Neuronal stem cell (in vitro differentiated cells): ENCODE data around the gene STBD1.

Experiments used
- DNase-seq: peaks from one replicate; pipeline ENCODE4 v3.0.0-alpha.2; 2013; ENCODE audit warnings: low spot score
- H2AFZ ChIP-seq: one replicate; pipeline ENCODE4 v1.6.1; 2013; ENCODE audit warnings: mild to moderate bottlenecking, low read length, inconsistent platforms
- H2AK5ac ChIP-seq: 2 replicates; pipeline ENCODE4 v1.6.1; 2013; ENCODE audit warnings: low read depth, mild to moderate bottlenecking, inconsistent platforms, low read length, moderate library complexity, mixed read lengths
- H2BK120ac ChIP-seq: 2 replicates; pipeline ENCODE4 v1.6.1; 2013; ENCODE audit warnings: low read depth, mild to moderate bottlenecking, inconsistent platforms, low read length, moderate library complexity, mixed read lengths
- H2BK12ac ChIP-seq: one replicate; pipeline ENCODE4 v1.6.1; 2013; ENCODE audit warnings: low read length, inconsistent platforms
- H2BK15ac ChIP-seq: 2 replicates; pipeline ENCODE4 v1.6.1; 2013; ENCODE audit warnings: mild to moderate bottlenecking, low read length, inconsistent platforms, mixed read lengths
- H2BK5ac ChIP-seq: one replicate; pipeline ENCODE4 v1.6.1; 2013; ENCODE audit warnings: inconsistent platforms, mild to moderate bottlenecking, low read length, moderate library complexity
- H3K14ac ChIP-seq: one replicate; pipeline ENCODE4 v1.6.1; 2013; ENCODE audit warnings: low read length, inconsistent platforms
- H3K18ac ChIP-seq: 2 replicates; pipeline ENCODE4 v1.6.1; 2013; ENCODE audit warnings: low read length, inconsistent platforms
- H3K23ac ChIP-seq: 2 replicates; pipeline ENCODE4 v1.6.1; 2013; ENCODE audit warnings: low read depth, mild to moderate bottlenecking, mixed read lengths, low read length, inconsistent platforms; ENCODE audit not compliant: poor library complexity
- H3K27ac ChIP-seq: replicated peaks from 3 replicates; pipeline ENCODE4 v1.5.1; 2013; ENCODE audit warnings: low read length, inconsistent platforms
- H3K27me3 ChIP-seq, 3 experiments: 2 replicates each; pipeline ENCODE4 v1.6.1; 2013; ENCODE audit warnings: low read length in 3 of 3, mild to moderate bottlenecking in 2 of 3, inconsistent platforms in 1 of 3, low read depth in 1 of 3, mixed read lengths in 1 of 3, moderate library complexity in 1 of 3; ENCODE audit not compliant: control insufficient read depth in 3 of 3, insufficient read depth in 3 of 3
- H3K36me3 ChIP-seq, 2 donors: replicated peaks in 1 of 2; 2 replicates each; pipeline ENCODE4 v1.6.1; 2013; ENCODE audit warnings: low read length in 2 of 2; ENCODE audit not compliant: control insufficient read depth in 2 of 2, insufficient read depth in 2 of 2
- H3K4ac ChIP-seq: 2 replicates; pipeline ENCODE4 v1.6.1; 2013; ENCODE audit warnings: inconsistent platforms, mild to moderate bottlenecking, low read length, moderate library complexity
- H3K4me1 ChIP-seq, 2 donors: 1 replicate in 1 of 2; 2 replicates in 1 of 2; pipeline ENCODE4 v1.6.1; 2013; ENCODE audit warnings: low read length in 2 of 2, low read depth in 1 of 2; ENCODE audit not compliant: control insufficient read depth in 2 of 2, insufficient read depth in 1 of 2
- H3K4me2 ChIP-seq: one replicate; pipeline ENCODE4 v1.6.1; 2013; ENCODE audit warnings: mild to moderate bottlenecking, low read length, inconsistent platforms; ENCODE audit not compliant: insufficient read depth, poor library complexity, severe bottlenecking
- H3K4me3 ChIP-seq, 2 donors: 2 replicates each; pipeline ENCODE4 v1.5.1; 2013; ENCODE audit warnings: low read length in 2 of 2, mild to moderate bottlenecking in 2 of 2, inconsistent platforms in 1 of 2, moderate library complexity in 1 of 2
- H3K79me1 ChIP-seq: one replicate; pipeline ENCODE4 v1.6.1; 2013; ENCODE audit warnings: low read depth, mild to moderate bottlenecking, inconsistent platforms, low read length, moderate library complexity
- H3K9ac ChIP-seq: one replicate; pipeline ENCODE4 v1.6.1; 2013; ENCODE audit warnings: mild to moderate bottlenecking, low read depth, low read length, inconsistent platforms; ENCODE audit not compliant: poor library complexity
- H3K9me3 ChIP-seq, 2 donors: replicated peaks in 1 of 2; 2 replicates each; pipeline versions ENCODE3 to v1.6.1; 2013; ENCODE audit warnings: low read length in 2 of 2, mild to moderate bottlenecking in 2 of 2, inconsistent platforms in 1 of 2, low read depth in 1 of 2, mixed read lengths in 1 of 2, moderate library complexity in 1 of 2; ENCODE audit not compliant: control insufficient read depth in 2 of 2, insufficient read depth in 1 of 2
- H4K8ac ChIP-seq: one replicate; pipeline ENCODE4 v1.6.1; 2013; ENCODE audit warnings: low read depth, mild to moderate bottlenecking, inconsistent platforms, low read length, moderate library complexity
- H4K91ac ChIP-seq: one replicate; pipeline ENCODE4 v1.6.1; 2013; ENCODE audit warnings: low read length, low read depth, mild to moderate bottlenecking, inconsistent platforms; ENCODE audit not compliant: poor library complexity
- WGBS, 2 donors: extraction: QIAGEN DNeasy Blood & Tissue Kit; methylation state at CpG; one replicate each; pipeline ENCODE4 v1.1.7; 2013; ENCODE audit warnings: missing lambda C conversion rate in 2 of 2, mixed read lengths in 1 of 2; ENCODE audit not compliant: insufficient read length in 2 of 2, insufficient replicate concordance in 1 of 2; ENCODE audit errors: extremely low coverage in 2 of 2; 5-methylcytosine and 5-hydroxymethylcytosine counted together

The STBD1 gene

GRCh38 chr4:76275486-76276124 lies 30.9 kb upstream of the STBD1 start:
- no peak overlapping the region for H2BK5ac ChIP-seq
- H3K9me3 ChIP-seq = no peaks in the 10 kb centered on the region
- H3K14ac ChIP-seq = no peak overlapping the region
- H2AK5ac ChIP-seq = no peak overlapping the region
- H3K9ac ChIP-seq = no peak overlapping the region
- no peaks in the 10 kb centered on the region for H3K36me3 ChIP-seq
- no peak overlapping the region for H3K4ac ChIP-seq
- no peak overlapping the region for H2AFZ ChIP-seq
- no peak overlapping the region for H3K27ac ChIP-seq
- H2BK12ac ChIP-seq = no peak overlapping the region
- no peak overlapping the region for H4K8ac ChIP-seq
- no peak overlapping the region for H4K91ac ChIP-seq
- H2BK15ac ChIP-seq = no peak overlapping the region
- H3K4me1 ChIP-seq = peaks cover 4 to 6% of the 10 kb centered on the region in 2 donors
- H3K27me3 ChIP-seq = no peaks in the 10 kb centered on the region
- no peaks in the 10 kb centered on the region for H3K79me1 ChIP-seq
- no peak overlapping the region for H3K4me3 ChIP-seq
- H3K23ac ChIP-seq = no peak overlapping the region
- WGBS, 2 donors = no CpG with 5 or more reads among the region's 3 CpGs
- no peak for DNase-seq
- H2BK120ac ChIP-seq = no peak overlapping the region
- no peak overlapping the region for H3K18ac ChIP-seq
- no peak overlapping the region for H3K4me2 ChIP-seq

GRCh38 chr4:76276813-76277212 lies 29.7 kb upstream of the STBD1 start:
- no peaks in the 10 kb centered on the region for H3K27me3 ChIP-seq
- peaks cover 6 to 10% of the 10 kb centered on the region in 2 donors for H3K4me1 ChIP-seq
- no peak overlapping the region for H3K18ac ChIP-seq
- H2BK12ac ChIP-seq = no peak overlapping the region
- H2AK5ac ChIP-seq = no peak overlapping the region
- H2AFZ ChIP-seq = no peak overlapping the region
- H4K8ac ChIP-seq = no peak overlapping the region
- H3K79me1 ChIP-seq = no peaks in the 10 kb centered on the region
- no peak overlapping the region for H3K9ac ChIP-seq
- no peak overlapping the region for H2BK120ac ChIP-seq
- H3K23ac ChIP-seq = no peak overlapping the region
- no CpG with 5 or more reads among the region's 9 CpGs for WGBS, 2 donors
- no peak overlapping the region for H2BK15ac ChIP-seq
- no peaks in the 10 kb centered on the region for H3K36me3 ChIP-seq
- no peak for DNase-seq
- H2BK5ac ChIP-seq = no peak overlapping the region
- no peak overlapping the region for H3K4ac ChIP-seq
- H4K91ac ChIP-seq = no peak overlapping the region
- H3K4me2 ChIP-seq = no peak overlapping the region
- no peak overlapping the region for H3K27ac ChIP-seq
- no peak overlapping the region for H3K4me3 ChIP-seq
- no peaks in the 10 kb centered on the region for H3K9me3 ChIP-seq
- no peak overlapping the region for H3K14ac ChIP-seq

DNA sequence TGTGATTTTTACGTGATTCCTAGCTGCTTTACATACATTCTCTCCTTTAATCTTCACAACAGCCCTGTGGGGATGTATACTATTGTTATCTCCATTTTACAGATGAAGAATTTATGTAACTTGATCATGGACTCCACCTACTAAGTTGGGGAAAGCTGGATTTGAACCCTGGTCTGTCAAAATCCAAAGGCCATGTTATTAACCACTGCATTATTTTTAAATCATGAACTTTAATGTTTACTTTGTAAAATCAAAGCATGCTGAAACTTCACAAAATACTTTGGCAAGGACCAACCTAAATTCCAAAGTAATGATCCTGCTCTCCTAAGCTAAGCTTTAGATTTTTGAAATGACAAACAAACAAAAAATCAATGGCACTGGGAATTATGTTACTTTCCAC lies 28.9 kb upstream of the STBD1 start:
- Histone ChIP-seq H3K4me1 (peaks cover 6 to 10% of the 10 kb centered on the region in 2 donors), H3K18ac (no peak overlapping the region), H3K36me3 (no peaks in the 10 kb centered on the region), H3K27me3 (no peaks in the 10 kb centered on the region), H2BK12ac (no peak overlapping the region), H3K4me3 (no peak overlapping the region), H2AFZ (no peak overlapping the region), H2AK5ac (no peak overlapping the region), H3K79me1 (no peaks in the 10 kb centered on the region), H3K9ac (no peak overlapping the region), H3K23ac (no peak overlapping the region), H4K8ac (no peak overlapping the region), H4K91ac (no peak overlapping the region), H3K27ac (no peak overlapping the region), H3K9me3 (no peaks in the 10 kb centered on the region), H2BK15ac (no peak overlapping the region), H3K4ac (no peak overlapping the region), H2BK120ac (no peak overlapping the region), H2BK5ac (no peak overlapping the region), H3K14ac (no peak overlapping the region), H3K4me2 (no peak overlapping the region)
- no peak for DNase-seq
- WGBS, 2 donors = no CpG with 5 or more reads among the region's 1 CpG

DNA sequence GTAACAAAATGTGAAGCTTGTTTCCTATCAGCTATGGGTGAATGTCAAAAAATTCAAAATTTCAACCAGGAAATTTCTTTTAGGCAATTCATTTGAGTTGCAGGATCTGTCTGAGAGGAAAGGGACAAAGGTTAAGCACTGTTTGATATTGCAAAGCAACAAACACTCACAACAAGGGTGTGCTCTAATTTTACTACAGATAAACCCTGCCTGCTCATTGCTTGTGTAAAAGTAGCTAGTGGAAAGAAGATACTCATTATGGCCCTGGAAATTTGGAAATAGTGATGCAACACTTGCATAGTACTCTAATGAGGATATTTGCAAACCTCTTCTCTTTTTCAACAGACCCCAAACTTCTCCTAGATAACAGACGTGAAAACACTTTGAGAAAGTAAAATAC lies 27.9 kb upstream of the STBD1 start:
- Histone ChIP-seq H2BK15ac (no peak overlapping the region), H3K27ac (no peak overlapping the region)

More for the DNA sequence above, 27.9 kb upstream of the STBD1 start:
- H3K9me3 ChIP-seq = no peaks in the 10 kb centered on the region
- no peak overlapping the region for H3K23ac ChIP-seq
- no peak overlapping the region for H2BK12ac ChIP-seq
- H4K91ac ChIP-seq = no peak overlapping the region
- H3K27me3 ChIP-seq = no peaks in the 10 kb centered on the region
- H3K4me2 ChIP-seq = no peak overlapping the region
- no peak overlapping the region for H2AK5ac ChIP-seq
- no peak overlapping the region for H3K14ac ChIP-seq
- H3K4ac ChIP-seq = no peak overlapping the region
- no peak overlapping the region for H2AFZ ChIP-seq
- H4K8ac ChIP-seq = no peak overlapping the region
- DNase-seq = no peak
- no peak overlapping the region for H2BK120ac ChIP-seq
- H3K4me1 ChIP-seq = peaks cover 6 to 10% of the 10 kb centered on the region in 2 donors
- H3K18ac ChIP-seq = no peak overlapping the region
- H3K79me1 ChIP-seq = no peaks in the 10 kb centered on the region
- no peak overlapping the region for H3K4me3 ChIP-seq
- WGBS, 2 donors = no CpG with 5 or more reads among the region's 1 CpG
- H2BK5ac ChIP-seq = no peak overlapping the region
- no peaks in the 10 kb centered on the region for H3K36me3 ChIP-seq
- H3K9ac ChIP-seq = no peak overlapping the region
